HS-27A (cell line): ENCODE measurements around the gene PUS7.
"Not testable (repeated sequence)": the region's sequence is repeated elsewhere in the genome, so short reads cannot be mapped to it uniquely, and the experiment has no call there.

Experiments
- DNase-seq: peaks from one replicate; pipeline ENCODE4 v3.0.0-alpha.2; 2012; ENCODE audit warnings: low read depth, missing footprints

Gene PUS7

GRCh38 chr7:105497016-105497415 is 25.1 kb downstream of the PUS7 start:
- no peak for DNase-seq

- DNase-seq: no peak
Observed at GRCh38 chr7:105496521-105496920, 25.6 kb downstream of the PUS7 start.

- DNase-seq: peak; percentile 43
Observed at GRCh38 chr7:105493923-105494315, 28.2 kb downstream of the PUS7 start.

- no peak for DNase-seq
Observed at GRCh38 chr7:105493196-105493922, 28.7 kb downstream of the PUS7 start.

- no peak for DNase-seq
Observed at GRCh38 chr7:105489409-105489808, 32.7 kb downstream of the PUS7 start.

GRCh38 chr7:105487579-105488571 is 34.2 kb downstream of the PUS7 start:
- DNase-seq: no peak

GRCh38 chr7:105480931-105481330 is 41.1 kb downstream of the PUS7 start:
- DNase-seq: no peak

- no peak for DNase-seq
Observed at GRCh38 chr7:105478606-105479005, 43.5 kb downstream of the PUS7 start.

GRCh38 chr7:105477908-105478307 is 44.2 kb downstream of the PUS7 start:
- DNase-seq: no peak

GRCh38 chr7:105474045-105474444 is 48.0 kb downstream of the PUS7 start:
- no peak for DNase-seq

- DNase-seq: no peak
Observed at GRCh38 chr7:105473163-105473562, 48.9 kb downstream of the PUS7 start.

- DNase-seq: no peak
Observed at GRCh38 chr7:105470846-105471245, 51.2 kb downstream of the PUS7 start.

- DNase-seq: no peak
Observed at GRCh38 chr7:105470090-105470489, 52.0 kb downstream of the PUS7 start.

- DNase-seq: no peak
Observed at GRCh38 chr7:105462765-105463420, 59.2 kb downstream of the PUS7 start.

GRCh38 chr7:105461518-105461917 is 60.6 kb downstream of the PUS7 start:
- no peak for DNase-seq

GRCh38 chr7:105457619-105458225 is 64.3 kb downstream of the PUS7 start:
- no peak for DNase-seq

- no peak for DNase-seq
Observed at GRCh38 chr7:105454921-105455320, 67.2 kb downstream of the PUS7 start.

- DNase-seq: no peak
Observed at GRCh38 chr7:105454095-105454747, 67.8 kb downstream of the PUS7 start.

GRCh38 chr7:105452085-105452484 is 70.0 kb downstream of the PUS7 start:
- no peak for DNase-seq

GRCh38 chr7:105450870-105451269 is 71.2 kb downstream of the PUS7 start:
- not testable (repeated sequence) for DNase-seq

- DNase-seq: no peak
Observed at GRCh38 chr7:105450177-105450861, 71.8 kb downstream of the PUS7 start.
